VCaP (cell line): Measurements from ENCODE around the gene HNRNPU.

Experiments
- H3K27ac ChIP-seq: fragments of 450-650 bp; 2 replicates; pipeline ENCODE4 v1.5.1; 2017
- TF ChIP-seq, protein P1 (sequence below): fragments of 450-650 bp; conservative IDR thresholded peaks from 2 replicates; pipeline ENCODE4 v1.5.1; 2017; ENCODE audit warnings: mild to moderate bottlenecking, moderate library complexity

The HNRNPU gene

DNA sequence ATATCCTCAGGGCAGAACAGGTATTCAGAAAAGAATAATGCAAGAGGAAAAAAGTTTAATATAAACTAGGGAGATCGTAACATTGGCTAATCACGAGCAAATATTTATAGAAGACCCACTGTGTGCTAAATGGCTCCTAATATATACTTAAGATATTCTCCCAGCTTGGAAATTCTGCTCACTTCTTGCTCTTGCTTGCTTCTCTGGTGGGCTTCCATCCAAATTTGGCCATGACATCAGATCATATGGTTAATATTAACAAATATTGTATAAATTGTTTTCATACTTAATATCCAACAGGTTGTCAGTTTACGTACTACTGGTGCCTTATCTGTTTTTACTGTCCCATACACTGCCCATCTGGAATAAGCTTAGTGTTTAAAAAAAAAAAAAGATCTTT lies 27.8 kb downstream of the HNRNPU start:
- TF ChIP-seq, protein P1, sequence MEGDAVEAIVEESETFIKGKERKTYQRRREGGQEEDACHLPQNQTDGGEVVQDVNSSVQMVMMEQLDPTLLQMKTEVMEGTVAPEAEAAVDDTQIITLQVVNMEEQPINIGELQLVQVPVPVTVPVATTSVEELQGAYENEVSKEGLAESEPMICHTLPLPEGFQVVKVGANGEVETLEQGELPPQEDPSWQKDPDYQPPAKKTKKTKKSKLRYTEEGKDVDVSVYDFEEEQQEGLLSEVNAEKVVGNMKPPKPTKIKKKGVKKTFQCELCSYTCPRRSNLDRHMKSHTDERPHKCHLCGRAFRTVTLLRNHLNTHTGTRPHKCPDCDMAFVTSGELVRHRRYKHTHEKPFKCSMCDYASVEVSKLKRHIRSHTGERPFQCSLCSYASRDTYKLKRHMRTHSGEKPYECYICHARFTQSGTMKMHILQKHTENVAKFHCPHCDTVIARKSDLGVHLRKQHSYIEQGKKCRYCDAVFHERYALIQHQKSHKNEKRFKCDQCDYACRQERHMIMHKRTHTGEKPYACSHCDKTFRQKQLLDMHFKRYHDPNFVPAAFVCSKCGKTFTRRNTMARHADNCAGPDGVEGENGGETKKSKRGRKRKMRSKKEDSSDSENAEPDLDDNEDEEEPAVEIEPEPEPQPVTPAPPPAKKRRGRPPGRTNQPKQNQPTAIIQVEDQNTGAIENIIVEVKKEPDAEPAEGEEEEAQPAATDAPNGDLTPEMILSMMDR, result no peak
- H3K27ac ChIP-seq, result peak overlapping the region; percentile 100

DNA sequence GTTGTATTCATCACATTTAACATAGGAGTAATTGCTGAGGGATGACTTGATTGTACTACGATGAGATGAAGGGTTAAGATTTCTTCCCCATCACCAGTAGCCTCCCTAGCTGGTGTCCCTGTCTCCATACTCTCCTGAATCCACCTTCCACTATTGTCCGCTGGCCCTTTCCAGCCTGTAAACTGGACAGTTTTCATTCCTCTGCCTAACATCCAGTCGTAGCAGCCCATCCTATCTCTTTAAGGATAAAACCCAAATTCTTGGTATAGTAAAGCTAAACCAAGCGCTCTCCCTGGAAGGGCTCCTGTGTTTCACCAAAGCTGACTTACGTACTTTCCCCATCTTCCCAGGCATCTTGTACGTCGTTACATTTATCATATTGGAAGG lies 28.2 kb downstream of the HNRNPU start:
- peak overlapping the region; percentile 100 for H3K27ac ChIP-seq
- TF ChIP-seq, protein P1, result no peak

DNA sequence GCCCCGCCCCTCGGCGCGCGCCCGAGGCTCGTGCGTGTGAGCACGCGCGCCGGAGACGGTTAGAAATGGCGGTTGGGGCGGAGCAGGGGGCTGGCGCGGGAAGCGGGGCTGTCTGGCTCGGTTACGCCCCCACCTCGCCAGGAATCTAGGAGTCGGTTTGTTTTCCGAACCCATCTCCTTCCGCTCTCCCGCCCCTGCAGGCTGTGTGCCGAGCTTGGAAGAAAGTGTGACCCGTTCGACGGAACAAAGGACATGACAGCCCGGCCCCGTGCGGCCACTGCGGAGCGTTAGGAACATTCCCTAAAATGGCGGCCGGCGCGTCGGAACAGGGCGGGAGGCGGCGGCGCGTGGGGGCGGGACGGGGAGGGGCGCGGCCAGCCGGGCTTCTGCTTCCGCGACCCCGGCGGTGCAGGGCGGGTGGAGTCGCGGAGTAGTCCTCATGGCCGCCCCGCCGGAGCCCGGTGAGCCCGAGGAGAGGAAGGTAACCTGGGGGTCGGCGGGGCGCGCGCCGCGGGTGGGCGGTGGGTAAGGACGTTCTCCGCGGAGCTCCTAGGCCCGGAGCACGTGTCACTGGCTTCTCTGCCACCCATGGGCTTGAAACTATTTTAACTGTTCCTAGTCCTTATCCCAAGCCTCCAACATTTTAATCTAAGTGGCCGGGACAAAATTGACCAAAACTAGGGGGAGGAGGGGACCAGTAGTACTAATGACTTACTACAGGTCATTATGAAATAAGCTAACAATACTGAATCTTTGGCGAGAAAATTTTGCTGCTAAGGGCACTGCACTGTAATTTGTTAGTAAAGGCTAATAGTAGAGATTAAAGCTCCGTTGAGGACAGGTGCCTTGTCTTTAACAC lies 28.8 kb downstream of the HNRNPU start, which contains the start of gene COX20:
COX20 (plus strand) TSS at position 383 of the 859 bp plus-strand sequence; CDS start at position 440, 57 bp downstream.
- TF ChIP-seq, protein P1, result no peak
- peak within 1 kb of the TSS; percentile 100 for H3K27ac ChIP-seq

DNA sequence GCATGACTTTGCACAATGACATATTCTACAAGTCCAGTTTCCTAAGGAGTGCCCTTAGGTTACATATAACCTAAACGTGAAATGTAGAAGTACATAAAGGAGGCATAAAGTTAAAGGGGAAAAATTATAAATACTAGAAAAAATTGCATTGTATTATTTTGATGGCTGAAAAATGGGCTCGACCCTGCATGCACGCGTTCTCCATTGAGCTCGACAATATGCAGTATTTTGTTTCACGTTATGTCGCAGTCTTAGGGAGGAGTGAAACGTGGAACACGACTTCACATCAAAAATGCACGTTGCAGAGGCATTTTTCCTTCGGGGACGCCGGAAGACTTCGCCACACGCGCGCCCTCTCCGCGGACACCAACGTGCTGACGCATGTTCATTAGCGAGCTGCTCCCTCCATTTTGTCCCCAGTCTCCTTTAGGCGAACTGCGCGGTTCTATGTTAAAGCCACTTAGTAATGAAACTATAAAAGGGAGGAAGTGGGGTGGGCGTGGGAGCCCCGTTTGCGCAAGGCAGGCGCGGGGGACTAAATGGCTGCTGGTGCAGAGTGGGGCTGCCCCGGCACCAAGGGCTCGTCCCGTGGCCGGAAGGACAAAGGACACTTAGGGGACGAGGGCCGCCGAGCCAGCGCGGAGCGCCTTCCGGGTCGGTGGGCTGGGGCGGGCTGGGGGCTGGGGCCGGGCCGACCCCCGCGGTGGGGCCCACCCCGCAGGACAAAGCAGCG lies 29.6 kb downstream of the HNRNPU start:
- peak overlapping the region; percentile 100 for H3K27ac ChIP-seq
- TF ChIP-seq, protein P1, result no peak

DNA sequence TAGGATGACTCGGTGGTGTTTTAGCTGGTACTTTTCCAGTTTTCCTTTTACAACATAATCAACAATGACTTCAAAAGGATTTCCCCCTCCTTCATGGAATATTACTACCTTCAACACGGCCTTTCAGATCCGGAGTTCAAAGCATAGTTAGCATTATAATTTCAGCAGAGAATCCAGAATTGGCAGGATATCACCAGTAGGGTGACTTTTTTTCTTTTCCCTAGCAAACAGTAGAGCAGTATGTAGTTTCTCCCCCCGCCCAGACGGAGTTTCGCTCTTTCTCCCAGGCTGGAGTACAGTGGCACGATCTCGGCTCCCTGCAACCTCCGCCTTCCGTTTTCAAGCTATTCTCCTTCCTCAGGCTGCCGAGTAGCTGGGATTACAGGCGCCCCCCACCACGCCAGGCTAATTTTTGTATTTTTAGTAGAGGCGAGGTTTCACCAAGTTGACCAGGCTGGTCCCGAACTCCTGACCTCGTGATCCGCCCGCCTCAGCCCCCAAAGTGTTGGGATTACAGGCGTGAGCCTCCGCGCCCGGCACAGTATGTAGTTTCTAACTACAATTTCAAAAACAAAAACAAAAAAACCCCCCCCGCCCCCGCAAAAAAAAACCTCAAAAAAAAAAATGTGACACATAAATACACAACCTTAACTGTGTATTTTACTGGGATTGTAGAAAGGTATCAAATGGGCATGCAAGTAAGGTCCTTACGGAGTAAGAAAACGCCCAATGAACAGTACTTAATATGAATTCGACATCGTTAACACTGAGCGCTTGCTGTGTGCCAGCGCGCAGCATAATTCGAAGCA lies 30.4 kb downstream of the HNRNPU start:
- TF ChIP-seq, protein P1, result 0 out of 2 replicates have a peak, but pooled peaks have one; percentile 29
- peak overlapping the region; percentile 100 for H3K27ac ChIP-seq

DNA sequence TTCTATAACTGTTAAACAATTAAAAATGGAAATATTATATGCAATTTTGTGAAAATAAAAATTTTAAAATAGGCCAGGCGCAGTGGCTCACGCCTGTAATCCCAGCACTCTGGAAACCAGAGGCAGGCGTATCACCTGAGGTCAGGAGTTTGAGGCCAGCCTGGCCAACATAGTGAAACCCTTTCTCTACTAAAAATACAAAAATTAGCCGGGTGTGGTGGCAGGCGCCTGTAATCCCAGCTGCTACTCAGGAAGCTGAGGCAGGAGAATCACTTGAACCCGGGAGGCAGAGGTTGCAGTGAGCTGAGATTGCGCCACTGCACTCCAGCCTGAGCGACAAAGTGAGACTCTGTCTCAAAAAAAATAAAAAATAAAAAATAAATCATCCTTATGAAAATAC lies 31.1 kb downstream of the HNRNPU start:
- peak overlapping the region; percentile 100 for H3K27ac ChIP-seq

DNA sequence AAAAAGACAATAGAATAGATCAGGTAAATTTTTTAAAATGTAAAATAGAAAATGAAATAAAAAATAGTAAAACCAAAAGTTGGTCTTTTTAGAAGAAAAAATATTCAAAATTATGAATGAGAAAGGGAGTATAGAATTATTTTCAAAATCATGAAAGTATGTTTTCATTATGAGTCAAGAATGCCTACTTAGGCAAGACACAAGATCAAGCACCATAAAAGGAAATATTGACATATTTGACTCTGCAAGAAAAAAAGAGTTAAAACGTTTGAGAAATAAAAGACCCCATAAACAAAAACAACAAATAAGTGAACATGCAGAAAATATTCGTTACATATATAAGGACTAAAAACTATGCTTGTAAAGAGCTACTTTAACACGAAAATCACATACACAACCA lies 33.7 kb downstream of the HNRNPU start:
- TF ChIP-seq, protein P1, result no peak
- no peak overlapping the region for H3K27ac ChIP-seq
